Measurements from ENCODE around the gene EPS15. TPM values are rescaled to one million over a fixed set of nuclear protein-coding genes. Genes with fewer than 3 reads are reported as not detected.
"Not testable (repeated sequence)": the region's sequence is repeated elsewhere in the genome, so short reads cannot be mapped to it uniquely, and the experiment has no call there.

The EPS15 gene
- total RNA-seq, 3 donors from 2014 or later = 50.0 to 85.5 (median 54.0) TPM

- H3K36me3 ChIP-seq (ENCODE audit: low read depth) = no peaks in the 10 kb centered on the region
- H3K9me3 ChIP-seq = no peaks in the 10 kb centered on the region
- no peaks in the 10 kb centered on the region for H3K4me1 ChIP-seq (ENCODE audit: low read depth)
- ATAC-seq = no peak
- DNase-seq = no peak
- intact Hi-C loops (cut with DNase I, micrococcal nuclease) = no loop called here
- TF ChIP-seq, protein P1, sequence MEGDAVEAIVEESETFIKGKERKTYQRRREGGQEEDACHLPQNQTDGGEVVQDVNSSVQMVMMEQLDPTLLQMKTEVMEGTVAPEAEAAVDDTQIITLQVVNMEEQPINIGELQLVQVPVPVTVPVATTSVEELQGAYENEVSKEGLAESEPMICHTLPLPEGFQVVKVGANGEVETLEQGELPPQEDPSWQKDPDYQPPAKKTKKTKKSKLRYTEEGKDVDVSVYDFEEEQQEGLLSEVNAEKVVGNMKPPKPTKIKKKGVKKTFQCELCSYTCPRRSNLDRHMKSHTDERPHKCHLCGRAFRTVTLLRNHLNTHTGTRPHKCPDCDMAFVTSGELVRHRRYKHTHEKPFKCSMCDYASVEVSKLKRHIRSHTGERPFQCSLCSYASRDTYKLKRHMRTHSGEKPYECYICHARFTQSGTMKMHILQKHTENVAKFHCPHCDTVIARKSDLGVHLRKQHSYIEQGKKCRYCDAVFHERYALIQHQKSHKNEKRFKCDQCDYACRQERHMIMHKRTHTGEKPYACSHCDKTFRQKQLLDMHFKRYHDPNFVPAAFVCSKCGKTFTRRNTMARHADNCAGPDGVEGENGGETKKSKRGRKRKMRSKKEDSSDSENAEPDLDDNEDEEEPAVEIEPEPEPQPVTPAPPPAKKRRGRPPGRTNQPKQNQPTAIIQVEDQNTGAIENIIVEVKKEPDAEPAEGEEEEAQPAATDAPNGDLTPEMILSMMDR (IDR thresholded peaks at IDR 0.05) = no peak
- no peak overlapping the region for H3K4me3 ChIP-seq
Observed at GRCh38 chr1:51454554-51454953, 64.5 kb downstream of the EPS15 start.

GRCh38 chr1:51453010-51453409, 66.1 kb downstream of the EPS15 start:
- Histone ChIP-seq H3K4me1 (ENCODE audit: low read depth) (no peaks in the 10 kb centered on the region), H3K4me3 (no peak overlapping the region), H3K36me3 (ENCODE audit: low read depth) (no peaks in the 10 kb centered on the region), H3K9me3 (no peaks in the 10 kb centered on the region)
- ATAC-seq = no peak
- DNase-seq = no peak
- TF ChIP-seq, protein P1 (IDR thresholded peaks at IDR 0.05) = no peak
- intact Hi-C loops (cut with DNase I, micrococcal nuclease) = no loop called here

DNA sequence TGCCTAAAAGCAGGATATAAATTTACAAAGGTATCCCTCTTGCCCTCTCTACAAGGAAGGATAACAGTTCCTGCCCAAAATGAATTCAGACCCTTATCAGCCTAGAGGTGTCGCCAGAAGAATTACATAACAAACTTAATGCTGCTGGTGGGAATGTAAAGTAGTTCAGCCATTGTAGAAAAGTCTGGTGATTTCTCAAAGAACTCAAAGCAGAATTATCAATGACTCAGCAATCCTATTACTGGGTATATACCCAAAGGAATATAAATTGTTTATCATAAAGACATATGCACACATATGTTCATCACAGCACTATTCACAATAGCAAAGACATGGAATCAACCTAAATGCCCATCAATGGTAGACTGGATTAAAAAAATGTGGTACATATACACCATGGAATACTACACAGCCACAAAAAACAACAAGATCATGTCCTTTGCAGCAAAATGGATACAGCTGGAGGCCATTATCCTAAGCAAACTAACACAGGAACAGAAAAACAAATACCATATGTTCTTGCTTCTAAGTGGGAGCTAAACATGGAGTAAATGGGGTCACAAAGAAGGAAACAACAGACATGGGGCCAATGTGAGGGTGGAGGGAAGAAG, 70.1 kb downstream of the EPS15 start:
- H3K9me3 ChIP-seq; H3K36me3 ChIP-seq (ENCODE audit: low read depth); H3K4me3 ChIP-seq; H3K4me1 ChIP-seq (ENCODE audit: low read depth); DNase-seq; ATAC-seq; intact Hi-C loops (cut with DNase I, micrococcal nuclease): not testable (repeated sequence)

- TF ChIP-seq, protein P1 (IDR thresholded peaks at IDR 0.05) = no peak
- DNase-seq (no peak), ATAC-seq (no peak)
Observed at GRCh38 chr1:51445351-51446090, 73.5 kb downstream of the EPS15 start.

GRCh38 chr1:51444534-51445192, 74.4 kb downstream of the EPS15 start:
- DNase-seq = no peak
- Histone ChIP-seq H3K4me3 (no peak overlapping the region), H3K4me1 (ENCODE audit: low read depth) (no peaks in the 10 kb centered on the region), H3K9me3 (no peaks in the 10 kb centered on the region), H3K36me3 (ENCODE audit: low read depth) (no peaks in the 10 kb centered on the region)
- intact Hi-C loops (cut with DNase I, micrococcal nuclease) = no loop called here
- TF ChIP-seq, protein P1 (IDR thresholded peaks at IDR 0.05) = no peak
- no peak for ATAC-seq

More at GRCh38 chr1:51445351-51446090, 73.5 kb downstream of the EPS15 start:
- H3K4me3 ChIP-seq = no peak overlapping the region
- H3K9me3 ChIP-seq = no peaks in the 10 kb centered on the region
- no peaks in the 10 kb centered on the region for H3K36me3 ChIP-seq (ENCODE audit: low read depth)
- H3K4me1 ChIP-seq (ENCODE audit: low read depth) = no peaks in the 10 kb centered on the region
- intact Hi-C loops (cut with DNase I, micrococcal nuclease) = no loop called here

DNA sequence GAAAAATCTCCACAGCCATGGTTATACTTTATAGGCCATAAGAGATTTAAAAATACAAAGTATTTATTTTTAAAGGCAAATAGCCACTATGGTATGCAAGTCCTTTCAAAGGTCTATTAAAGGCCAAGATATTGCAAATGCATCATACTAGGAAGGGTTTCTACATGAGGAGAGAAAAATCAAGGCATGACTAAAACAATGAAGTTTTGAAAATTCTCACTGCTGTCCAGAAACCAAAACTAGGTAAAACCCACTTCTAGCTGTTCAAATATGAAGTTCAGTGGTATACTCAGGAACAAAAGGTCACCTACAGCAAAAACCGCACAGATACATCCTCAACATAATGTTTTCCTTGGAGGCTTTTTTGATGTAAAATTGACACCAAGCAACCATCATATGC, 75.0 kb downstream of the EPS15 start:
- ATAC-seq = no peak
- Histone ChIP-seq H3K36me3 (ENCODE audit: low read depth) (no peaks in the 10 kb centered on the region), H3K4me1 (ENCODE audit: low read depth) (peaks cover 3% of the 10 kb centered on the region), H3K9me3 (no peaks in the 10 kb centered on the region), H3K4me3 (no peak overlapping the region)
- TF ChIP-seq, protein P1 (IDR thresholded peaks at IDR 0.05) = no peak
- no peak for DNase-seq
- intact Hi-C loops (cut with DNase I, micrococcal nuclease) = no loop called here

All from mucosa of descending colon (tissue), 3 donors.